ENCODE data around the gene ENPP1.
"Not testable (repeated sequence)": the region's sequence is repeated elsewhere in the genome, so short reads cannot be mapped to it uniquely, and the experiment has no call there.

The ENPP1 gene

GRCh38 chr6:131828951-131829350, 21.1 kb downstream of the ENPP1 start:
- DNase-seq (ENCODE audit: low spot score), result no peak

- no peak for DNase-seq (ENCODE audit: low spot score)
Measured at GRCh38 chr6:131831392-131831791, 23.6 kb downstream of the ENPP1 start.

GRCh38 chr6:131831886-131832285, 24.1 kb downstream of the ENPP1 start:
- DNase-seq (ENCODE audit: low spot score), result no peak

GRCh38 chr6:131832363-131832762, 24.5 kb downstream of the ENPP1 start:
- DNase-seq (ENCODE audit: low spot score), result no peak

GRCh38 chr6:131838051-131838450, 30.2 kb downstream of the ENPP1 start:
- DNase-seq (ENCODE audit: low spot score), result no peak

GRCh38 chr6:131839388-131839787, 31.6 kb downstream of the ENPP1 start:
- no peak for DNase-seq (ENCODE audit: low spot score)

- DNase-seq (ENCODE audit: low spot score), result no peak
Measured at GRCh38 chr6:131840441-131840840, 32.6 kb downstream of the ENPP1 start.

- no peak for DNase-seq (ENCODE audit: low spot score)
Measured at GRCh38 chr6:131840936-131841583, 33.2 kb downstream of the ENPP1 start.

- DNase-seq (ENCODE audit: low spot score), result no peak
Measured at GRCh38 chr6:131843768-131844167, 35.9 kb downstream of the ENPP1 start.

GRCh38 chr6:131844243-131844841, 36.5 kb downstream of the ENPP1 start:
- no peak for DNase-seq (ENCODE audit: low spot score)

GRCh38 chr6:131846023-131846663, 38.3 kb downstream of the ENPP1 start:
- no peak for DNase-seq (ENCODE audit: low spot score)

GRCh38 chr6:131846905-131847304, 39.1 kb downstream of the ENPP1 start:
- DNase-seq (ENCODE audit: low spot score), result no peak

- DNase-seq (ENCODE audit: low spot score), result no peak
Measured at GRCh38 chr6:131849799-131850198, 42.0 kb downstream of the ENPP1 start.

- no peak for DNase-seq (ENCODE audit: low spot score)
Measured at GRCh38 chr6:131851049-131851769, 43.4 kb downstream of the ENPP1 start.

GRCh38 chr6:131852200-131852599, 44.4 kb downstream of the ENPP1 start:
- no peak for DNase-seq (ENCODE audit: low spot score)

GRCh38 chr6:131854803-131855202, 47.0 kb downstream of the ENPP1 start:
- DNase-seq (ENCODE audit: low spot score), result no peak

GRCh38 chr6:131858765-131859415, 51.1 kb downstream of the ENPP1 start:
- DNase-seq (ENCODE audit: low spot score), result no peak

- DNase-seq (ENCODE audit: low spot score), result not testable (repeated sequence)
Measured at GRCh38 chr6:131859658-131860057, 51.8 kb downstream of the ENPP1 start.

GRCh38 chr6:131861381-131861780, 53.6 kb downstream of the ENPP1 start:
- DNase-seq (ENCODE audit: low spot score), result no peak

- no peak for DNase-seq (ENCODE audit: low spot score)
Measured at GRCh38 chr6:131862476-131862875, 54.7 kb downstream of the ENPP1 start.

- DNase-seq (ENCODE audit: low spot score), result no peak
Measured at GRCh38 chr6:131867744-131868143, 59.9 kb downstream of the ENPP1 start.

- no peak for DNase-seq (ENCODE audit: low spot score)
Measured at GRCh38 chr6:131868836-131869235, 61.0 kb downstream of the ENPP1 start.

Data from SK-N-DZ (cell line).